WTC11 (cell line): Measurements from ENCODE around the gene RASGRF1.

ENCODE experiments used
- SP1 ChIP-seq: sonication (generic); formaldehyde crosslinking; conservative IDR thresholded peaks from 2 replicates; pipeline ENCODE4 v1.8.1; 2022; ENCODE audit warnings: missing genetic modification reagents
- TF ChIP-seq, protein P1 (sequence below): sonication (generic); formaldehyde crosslinking; IDR thresholded peaks from 2 replicates; pipeline ENCODE4 v1.8.0; 2022; ENCODE audit warnings: mild to moderate bottlenecking, missing genetic modification reagents
- TF ChIP-seq, protein P2 (sequence below): fragments of 200-600 bp; IDR thresholded peaks from 2 replicates; pipeline ENCODE4 v1.8.0; 2022; ENCODE audit warnings: antibody characterized with exemption
- TF ChIP-seq, protein P3 (sequence below): sonication (generic); formaldehyde crosslinking; IDR thresholded peaks from 2 replicates; pipeline ENCODE4 v1.8.1; 2023; ENCODE audit warnings: mild to moderate bottlenecking, missing genetic modification reagents, moderate library complexity

DNA sequence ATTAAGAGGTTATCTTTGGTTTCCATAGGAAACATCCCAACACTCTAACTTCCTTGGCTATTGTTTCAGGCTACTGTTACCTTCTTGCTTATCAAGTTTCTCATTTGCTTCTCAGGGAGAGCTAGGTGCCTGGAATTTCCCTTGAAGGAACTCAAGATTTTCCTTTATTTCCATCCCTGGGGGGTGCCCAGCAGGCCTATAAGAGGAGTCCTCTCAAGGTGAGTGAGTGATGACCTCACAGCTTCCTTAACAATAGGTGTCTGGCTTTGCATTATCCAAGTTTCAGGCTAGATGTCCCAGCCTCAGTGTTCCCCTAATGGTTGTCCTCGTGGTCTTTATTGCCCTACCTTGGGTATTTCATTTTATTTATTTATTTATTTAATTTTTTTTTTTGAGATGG is 133.6 kb downstream of the RASGRF1 start:
- TF ChIP-seq, protein P1, sequence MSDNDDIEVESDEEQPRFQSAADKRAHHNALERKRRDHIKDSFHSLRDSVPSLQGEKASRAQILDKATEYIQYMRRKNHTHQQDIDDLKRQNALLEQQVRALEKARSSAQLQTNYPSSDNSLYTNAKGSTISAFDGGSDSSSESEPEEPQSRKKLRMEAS (CRISPR knock-in tag): no peak
- no peak for TF ChIP-seq SP1 (CRISPR knock-in tag)
- TF ChIP-seq, protein P2, sequence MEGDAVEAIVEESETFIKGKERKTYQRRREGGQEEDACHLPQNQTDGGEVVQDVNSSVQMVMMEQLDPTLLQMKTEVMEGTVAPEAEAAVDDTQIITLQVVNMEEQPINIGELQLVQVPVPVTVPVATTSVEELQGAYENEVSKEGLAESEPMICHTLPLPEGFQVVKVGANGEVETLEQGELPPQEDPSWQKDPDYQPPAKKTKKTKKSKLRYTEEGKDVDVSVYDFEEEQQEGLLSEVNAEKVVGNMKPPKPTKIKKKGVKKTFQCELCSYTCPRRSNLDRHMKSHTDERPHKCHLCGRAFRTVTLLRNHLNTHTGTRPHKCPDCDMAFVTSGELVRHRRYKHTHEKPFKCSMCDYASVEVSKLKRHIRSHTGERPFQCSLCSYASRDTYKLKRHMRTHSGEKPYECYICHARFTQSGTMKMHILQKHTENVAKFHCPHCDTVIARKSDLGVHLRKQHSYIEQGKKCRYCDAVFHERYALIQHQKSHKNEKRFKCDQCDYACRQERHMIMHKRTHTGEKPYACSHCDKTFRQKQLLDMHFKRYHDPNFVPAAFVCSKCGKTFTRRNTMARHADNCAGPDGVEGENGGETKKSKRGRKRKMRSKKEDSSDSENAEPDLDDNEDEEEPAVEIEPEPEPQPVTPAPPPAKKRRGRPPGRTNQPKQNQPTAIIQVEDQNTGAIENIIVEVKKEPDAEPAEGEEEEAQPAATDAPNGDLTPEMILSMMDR: no peak
- TF ChIP-seq, protein P3, sequence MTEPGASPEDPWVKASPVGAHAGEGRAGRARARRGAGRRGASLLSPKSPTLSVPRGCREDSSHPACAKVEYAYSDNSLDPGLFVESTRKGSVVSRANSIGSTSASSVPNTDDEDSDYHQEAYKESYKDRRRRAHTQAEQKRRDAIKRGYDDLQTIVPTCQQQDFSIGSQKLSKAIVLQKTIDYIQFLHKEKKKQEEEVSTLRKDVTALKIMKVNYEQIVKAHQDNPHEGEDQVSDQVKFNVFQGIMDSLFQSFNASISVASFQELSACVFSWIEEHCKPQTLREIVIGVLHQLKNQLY (CRISPR knock-in tag): no peak
